D721Med (cell line): ENCODE data around the gene HMGCLL1.

Experiments
- DNase-seq: peaks from one replicate; pipeline ENCODE4 v3.0.0; 2011; ENCODE audit warnings: low spot score; ENCODE audit not compliant: insufficient read length
- FAIRE-seq: peaks from 2 replicates; lab custom pipeline; 2011; peaks lifted over from hg19 to GRCh38; lab: Jason Lieb, UNC
- TF ChIP-seq, protein P1 (sequence below): IDR thresholded peaks from 2 replicates; pipeline ENCODE4 v1.5.1; 2012; ENCODE audit warnings: mild to moderate bottlenecking, control low read depth; ENCODE audit not compliant: insufficient read depth; ENCODE audit errors: missing control alignments

HMGCLL1 gene

DNA sequence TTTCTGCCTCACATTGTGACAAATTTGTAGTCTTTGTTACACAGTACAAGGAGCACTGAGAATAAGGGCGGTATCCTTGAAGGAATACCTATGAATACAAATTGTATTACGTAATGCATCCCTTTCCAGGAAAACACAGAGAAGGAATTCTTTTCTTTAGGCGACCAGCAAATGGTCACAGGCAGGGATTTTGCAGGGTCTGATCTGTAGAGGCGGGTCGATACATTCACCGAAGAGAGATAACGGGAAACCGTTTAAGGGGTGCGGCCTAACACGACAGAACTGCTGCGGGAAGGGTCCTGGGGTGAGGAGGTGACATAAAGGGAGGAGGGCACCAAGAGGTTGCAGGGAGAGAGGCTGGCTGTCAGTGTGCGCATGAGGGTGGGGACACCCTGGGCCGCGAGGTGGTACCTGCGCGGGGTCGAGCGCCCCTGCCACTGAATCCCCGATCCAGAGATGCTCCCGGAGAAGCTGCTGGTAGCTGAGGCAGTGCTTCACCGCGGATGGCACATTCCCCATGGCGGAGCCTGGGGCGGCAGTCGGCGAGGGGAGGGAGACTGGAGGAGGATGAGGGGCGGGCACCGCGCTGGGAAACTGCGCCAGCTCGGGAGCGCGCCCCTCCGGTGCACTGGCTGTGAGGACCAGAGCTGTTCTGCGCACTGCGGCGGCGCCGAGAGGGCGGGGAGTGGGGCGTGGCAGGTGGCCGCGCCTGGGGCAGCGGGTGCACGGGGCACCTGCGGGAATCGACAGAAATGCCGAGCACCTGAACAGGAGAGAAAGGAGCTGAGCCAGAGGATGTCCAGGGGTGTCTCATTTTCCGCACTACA is at the start of gene HMGCLL1:
Gene HMGCLL1 (minus strand): TSS at position 656 of the 827 bp plus-strand sequence. CDS start 137 bp downstream, at position 519.
- TF ChIP-seq, protein P1, sequence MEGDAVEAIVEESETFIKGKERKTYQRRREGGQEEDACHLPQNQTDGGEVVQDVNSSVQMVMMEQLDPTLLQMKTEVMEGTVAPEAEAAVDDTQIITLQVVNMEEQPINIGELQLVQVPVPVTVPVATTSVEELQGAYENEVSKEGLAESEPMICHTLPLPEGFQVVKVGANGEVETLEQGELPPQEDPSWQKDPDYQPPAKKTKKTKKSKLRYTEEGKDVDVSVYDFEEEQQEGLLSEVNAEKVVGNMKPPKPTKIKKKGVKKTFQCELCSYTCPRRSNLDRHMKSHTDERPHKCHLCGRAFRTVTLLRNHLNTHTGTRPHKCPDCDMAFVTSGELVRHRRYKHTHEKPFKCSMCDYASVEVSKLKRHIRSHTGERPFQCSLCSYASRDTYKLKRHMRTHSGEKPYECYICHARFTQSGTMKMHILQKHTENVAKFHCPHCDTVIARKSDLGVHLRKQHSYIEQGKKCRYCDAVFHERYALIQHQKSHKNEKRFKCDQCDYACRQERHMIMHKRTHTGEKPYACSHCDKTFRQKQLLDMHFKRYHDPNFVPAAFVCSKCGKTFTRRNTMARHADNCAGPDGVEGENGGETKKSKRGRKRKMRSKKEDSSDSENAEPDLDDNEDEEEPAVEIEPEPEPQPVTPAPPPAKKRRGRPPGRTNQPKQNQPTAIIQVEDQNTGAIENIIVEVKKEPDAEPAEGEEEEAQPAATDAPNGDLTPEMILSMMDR = no peak
- no peak for DNase-seq
- FAIRE-seq = no peak

DNA sequence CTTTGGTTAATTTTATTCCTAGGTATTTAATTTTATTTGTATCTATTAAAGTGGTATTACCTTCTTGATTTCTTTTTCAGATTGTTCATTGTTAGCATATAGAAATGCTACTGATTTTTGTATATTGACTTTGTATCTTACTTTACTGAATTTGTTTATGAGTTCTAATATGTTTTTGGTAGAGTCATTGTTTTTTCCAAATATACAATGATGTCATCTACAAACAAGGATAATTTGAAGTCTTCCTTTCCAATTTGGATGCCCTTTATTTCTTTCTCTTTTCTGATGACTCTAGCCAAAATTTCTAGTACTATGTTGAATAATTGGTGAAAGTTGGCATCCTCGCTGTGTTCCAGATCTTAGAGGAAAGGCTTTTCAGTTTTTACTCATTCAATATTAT is 43.0 kb upstream of the HMGCLL1 start:
- TF ChIP-seq, protein P1 = no peak
- DNase-seq = no peak
- no peak for FAIRE-seq

DNA sequence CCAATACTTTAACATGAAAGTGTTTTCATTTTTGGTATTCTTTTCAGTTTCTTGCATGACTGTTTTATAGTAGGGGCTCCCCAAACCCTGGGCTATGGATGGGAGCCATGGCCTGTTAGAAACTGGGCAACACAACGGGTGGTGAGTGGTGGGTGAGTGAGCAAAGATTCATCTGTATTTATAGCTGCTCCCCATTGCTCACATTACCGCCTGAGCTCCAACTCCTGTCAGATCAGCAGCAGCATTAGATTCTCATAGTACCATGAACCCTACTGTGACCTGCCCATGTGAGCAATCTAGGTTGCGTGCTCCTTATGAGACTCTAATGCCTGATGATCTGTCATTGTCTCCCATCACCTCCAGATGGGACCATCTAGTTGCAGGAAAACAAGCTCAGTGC is 42.3 kb upstream of the HMGCLL1 start:
- DNase-seq = no peak
- FAIRE-seq = no peak
- TF ChIP-seq, protein P1 = no peak

DNA sequence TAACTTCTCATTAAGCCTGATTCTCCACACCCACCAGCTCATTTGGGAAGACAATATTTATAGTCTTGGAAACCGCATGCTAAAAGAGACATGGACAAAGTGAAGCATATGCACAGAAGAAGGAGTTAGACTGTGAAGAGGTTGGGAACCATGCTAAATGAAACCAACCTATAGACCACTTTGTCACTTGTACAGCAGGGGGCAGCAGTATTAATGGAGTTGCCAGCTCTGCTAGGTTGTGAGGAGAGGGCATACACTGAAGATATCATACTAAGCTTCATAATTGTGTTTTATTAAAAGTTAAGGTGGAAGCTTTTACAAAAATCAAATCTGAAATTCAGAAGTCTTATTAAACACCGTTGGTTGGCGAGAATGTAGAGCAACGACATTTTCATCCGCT is 38.3 kb upstream of the HMGCLL1 start:
- no peak for DNase-seq
- FAIRE-seq = peak; percentile 61
- TF ChIP-seq, protein P1 = peak; percentile 68

DNA sequence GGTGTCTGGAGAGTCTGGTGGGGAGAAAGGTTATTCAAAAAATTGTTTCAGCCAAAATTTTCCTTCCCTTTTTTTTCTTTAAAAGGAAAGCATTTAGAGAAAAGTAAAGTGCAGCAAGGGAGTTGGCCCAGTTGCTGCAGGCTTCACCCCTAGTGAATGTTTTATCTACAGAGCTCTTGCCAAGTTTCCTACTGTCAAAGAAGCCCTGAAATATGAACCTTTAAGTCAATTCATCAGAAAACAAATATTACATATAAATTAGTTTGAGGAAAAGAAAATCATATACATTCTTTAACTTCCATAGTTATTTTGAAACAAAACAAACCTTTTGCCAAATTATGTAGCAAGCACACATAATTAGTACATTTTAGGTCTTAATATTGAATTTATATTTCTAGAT is 25.0 kb upstream of the HMGCLL1 start:
- TF ChIP-seq, protein P1 = no peak
- FAIRE-seq (no peak), DNase-seq (no peak)

DNA sequence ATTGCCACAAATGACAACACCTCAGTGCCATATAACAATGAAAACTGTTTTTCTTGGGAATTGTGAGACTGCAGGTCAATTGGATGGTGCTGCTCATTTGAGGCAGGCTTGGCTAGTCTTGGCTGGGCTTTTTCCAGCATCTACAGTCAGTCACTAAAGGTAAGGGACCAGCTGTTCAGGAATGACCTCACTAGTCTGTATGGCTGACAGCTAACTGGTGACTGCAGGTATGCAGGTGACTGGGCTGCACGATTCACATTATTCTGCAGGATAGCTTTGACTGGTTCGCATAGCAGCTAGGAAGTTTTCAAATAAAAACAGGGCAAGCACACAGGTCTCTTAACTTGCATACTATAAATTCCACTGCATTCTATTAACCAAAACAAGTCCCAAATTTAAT is 22.1 kb upstream of the HMGCLL1 start:
- TF ChIP-seq, protein P1 = no peak
- no peak for FAIRE-seq

DNA sequence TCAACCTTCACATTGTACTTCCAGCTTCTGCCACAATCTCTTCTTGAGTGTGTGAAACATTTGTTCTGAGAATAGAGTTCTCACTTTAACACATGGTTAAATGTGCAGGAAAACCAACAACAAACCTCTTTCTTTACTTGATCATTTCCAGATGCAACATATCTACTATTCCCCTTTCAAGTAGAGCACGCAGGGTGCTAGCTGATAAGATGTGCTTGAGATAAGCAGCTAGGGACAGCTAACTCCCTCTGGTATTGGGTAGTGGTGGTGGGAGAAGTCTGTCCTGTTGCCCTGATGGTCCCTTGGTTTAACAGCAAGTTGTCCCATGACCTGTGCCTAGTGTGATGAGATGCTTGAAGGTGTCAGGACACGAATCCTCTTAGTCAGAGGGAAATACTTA is 15.4 kb upstream of the HMGCLL1 start:
- DNase-seq (no peak), FAIRE-seq (no peak)
- TF ChIP-seq, protein P1 = no peak

More for the DNA sequence above, 22.1 kb upstream of the HMGCLL1 start:
- DNase-seq = no peak
